HT-29 (cell line): Measurements from ENCODE around the gene FBLIM1. TPM values are rescaled to one million over a fixed set of nuclear protein-coding genes. Genes with fewer than 3 reads are reported as not detected.

Source experiments
- DNase-seq: peaks from one replicate; pipeline ENCODE4 v3.0.0-alpha.2; 2015; ENCODE audit warnings: low spot score
- total RNA-seq: library from RNA; depleted of rRNA; stranded (reverse); fragments of >200 nt; shearing (Covaris generic); gene quantifications from 2 replicates; pipeline ENCODE4 v1.2.3, GENCODE V29; 2014; rRNA removed

The FBLIM1 gene
- total RNA-seq: 18.0 and 20.9 TPM in 2 replicates

GRCh38 chr1:15758343-15758931 lies at the start of gene FBLIM1:
Gene FBLIM1 (plus strand): TSS chr1:15758795. CDS start chr1:15764984, 6,189 bp downstream.
- DNase-seq: no peak

- no peak for DNase-seq
Observed at GRCh38 chr1:15709226-15709625, 49.4 kb upstream of the FBLIM1 start.

GRCh38 chr1:15712168-15712567 lies 46.4 kb upstream of the FBLIM1 start:
- no peak for DNase-seq

GRCh38 chr1:15714406-15715136 lies 44.0 kb upstream of the FBLIM1 start:
- no peak for DNase-seq

- no peak for DNase-seq
Observed at GRCh38 chr1:15717418-15718125, 41.0 kb upstream of the FBLIM1 start.

GRCh38 chr1:15718199-15718601 lies 40.4 kb upstream of the FBLIM1 start:
- DNase-seq: no peak

- no peak for DNase-seq
Observed at GRCh38 chr1:15719381-15720120, 39.0 kb upstream of the FBLIM1 start.

GRCh38 chr1:15720861-15721260 lies 37.7 kb upstream of the FBLIM1 start:
- no peak for DNase-seq

GRCh38 chr1:15722411-15722810 lies 36.2 kb upstream of the FBLIM1 start:
- DNase-seq: no peak

- no peak for DNase-seq
Observed at GRCh38 chr1:15722836-15723532, 35.6 kb upstream of the FBLIM1 start.

- no peak for DNase-seq
Observed at GRCh38 chr1:15723631-15724246, 34.9 kb upstream of the FBLIM1 start.

GRCh38 chr1:15724949-15725880 lies 33.4 kb upstream of the FBLIM1 start:
- no peak for DNase-seq

GRCh38 chr1:15726508-15726907 lies 32.1 kb upstream of the FBLIM1 start:
- no peak for DNase-seq

- no peak for DNase-seq
Observed at GRCh38 chr1:15727021-15727420, 31.6 kb upstream of the FBLIM1 start.

- no peak for DNase-seq
Observed at GRCh38 chr1:15727424-15727823, 31.2 kb upstream of the FBLIM1 start.

GRCh38 chr1:15727866-15728534 lies 30.6 kb upstream of the FBLIM1 start:
- DNase-seq: no peak

- DNase-seq: no peak
Observed at GRCh38 chr1:15728937-15729657, 29.5 kb upstream of the FBLIM1 start.

- no peak for DNase-seq
Observed at GRCh38 chr1:15730423-15730822, 28.2 kb upstream of the FBLIM1 start.

GRCh38 chr1:15730936-15731335 lies 27.7 kb upstream of the FBLIM1 start:
- DNase-seq: no peak
